A549 (cell line): ENCODE results near the gene APH1B.

Source experiments
- BCL3 ChIP-seq: fragments of >200 bp; sonication (Bioruptor Twin); formaldehyde crosslinking; IDR thresholded peaks from 3 replicates; pipeline ENCODE4 v1.6.1; 2016
- CEBPB ChIP-seq, 2 experiments: fragments of >200 bp in 1 of 2; sonication (Bioruptor Twin) in 1 of 2; formaldehyde crosslinking in 1 of 2; IDR thresholded peaks; 2 replicates each; pipeline ENCODE4 v1.6.1; 2012 to 2016
- CHD2 ChIP-seq: fragments of 150-350 bp; IDR thresholded peaks from 2 replicates; pipeline ENCODE4 v1.6.1; 2014; ENCODE audit warnings: low read length; ENCODE audit not compliant: partially characterized antibody
- EP300 ChIP-seq, 2 experiments: fragments of >200 bp; sonication (Bioruptor Twin); formaldehyde crosslinking; IDR thresholded peaks; 2 replicates in 1 of 2; 3 replicates in 1 of 2; pipeline ENCODE4 v1.6.1; 2016 to 2017
- HDAC2 ChIP-seq: fragments of 200-600 bp; sonication (generic); IDR thresholded peaks from 2 replicates; pipeline ENCODE4 v1.6.1; 2016
- KDM1A ChIP-seq: fragments of 200-600 bp; sonication (generic); IDR thresholded peaks from 2 replicates; pipeline ENCODE4 v1.6.1; 2016; ENCODE audit warnings: low read depth, mild to moderate bottlenecking
- NPAS2 ChIP-seq: fragments of 250-450 bp; sonication (Bioruptor Pico); IDR thresholded peaks from 2 replicates; pipeline ENCODE4 v1.8.0; 2022; ENCODE audit warnings: mild to moderate bottlenecking, moderate library complexity, borderline replicate concordance
- POLR2A ChIP-seq: IDR thresholded peaks from 2 replicates; pipeline ENCODE4 v1.6.1; 2012; ENCODE audit warnings: mild to moderate bottlenecking, low read length
- RAD21 ChIP-seq, 2 experiments: fragments of >200 bp in 1 of 2; sonication (Bioruptor Twin) in 1 of 2; formaldehyde crosslinking in 1 of 2; IDR thresholded peaks in 1 of 2; conservative IDR thresholded peaks in 1 of 2; 2 replicates in 1 of 2; 3 replicates in 1 of 2; pipeline ENCODE4 v1.6.1; 2012 to 2018; ENCODE audit warnings: inconsistent platforms in 1 of 2
- SREBF2 ChIP-seq: fragments of 450-650 bp; IDR thresholded peaks from 2 replicates; pipeline ENCODE4 v1.6.1; 2014; ENCODE audit warnings: mild to moderate bottlenecking, moderate library complexity
- TF ChIP-seq, protein P1 (sequence below): IDR thresholded peaks from 2 replicates; pipeline ENCODE4 v1.6.1; 2012
- TF ChIP-seq, protein P2 (sequence below): fragments of >200 bp; sonication (Bioruptor Twin); formaldehyde crosslinking; IDR thresholded peaks from 3 replicates; pipeline ENCODE4 v1.5.1; 2016

GRCh38 chr15:63341898-63342297 is 64.5 kb downstream of the APH1B start:
- TF ChIP-seq, protein P1, sequence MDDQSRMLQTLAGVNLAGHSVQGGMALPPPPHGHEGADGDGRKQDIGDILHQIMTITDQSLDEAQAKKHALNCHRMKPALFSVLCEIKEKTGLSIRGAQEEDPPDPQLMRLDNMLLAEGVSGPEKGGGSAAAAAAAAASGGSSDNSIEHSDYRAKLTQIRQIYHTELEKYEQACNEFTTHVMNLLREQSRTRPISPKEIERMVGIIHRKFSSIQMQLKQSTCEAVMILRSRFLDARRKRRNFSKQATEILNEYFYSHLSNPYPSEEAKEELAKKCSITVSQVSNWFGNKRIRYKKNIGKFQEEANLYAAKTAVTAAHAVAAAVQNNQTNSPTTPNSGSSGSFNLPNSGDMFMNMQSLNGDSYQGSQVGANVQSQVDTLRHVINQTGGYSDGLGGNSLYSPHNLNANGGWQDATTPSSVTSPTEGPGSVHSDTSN = no peak
- TF ChIP-seq, protein P2, sequence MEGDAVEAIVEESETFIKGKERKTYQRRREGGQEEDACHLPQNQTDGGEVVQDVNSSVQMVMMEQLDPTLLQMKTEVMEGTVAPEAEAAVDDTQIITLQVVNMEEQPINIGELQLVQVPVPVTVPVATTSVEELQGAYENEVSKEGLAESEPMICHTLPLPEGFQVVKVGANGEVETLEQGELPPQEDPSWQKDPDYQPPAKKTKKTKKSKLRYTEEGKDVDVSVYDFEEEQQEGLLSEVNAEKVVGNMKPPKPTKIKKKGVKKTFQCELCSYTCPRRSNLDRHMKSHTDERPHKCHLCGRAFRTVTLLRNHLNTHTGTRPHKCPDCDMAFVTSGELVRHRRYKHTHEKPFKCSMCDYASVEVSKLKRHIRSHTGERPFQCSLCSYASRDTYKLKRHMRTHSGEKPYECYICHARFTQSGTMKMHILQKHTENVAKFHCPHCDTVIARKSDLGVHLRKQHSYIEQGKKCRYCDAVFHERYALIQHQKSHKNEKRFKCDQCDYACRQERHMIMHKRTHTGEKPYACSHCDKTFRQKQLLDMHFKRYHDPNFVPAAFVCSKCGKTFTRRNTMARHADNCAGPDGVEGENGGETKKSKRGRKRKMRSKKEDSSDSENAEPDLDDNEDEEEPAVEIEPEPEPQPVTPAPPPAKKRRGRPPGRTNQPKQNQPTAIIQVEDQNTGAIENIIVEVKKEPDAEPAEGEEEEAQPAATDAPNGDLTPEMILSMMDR = no peak
- TF ChIP-seq RAD21 (conservative IDR thresholded peaks at IDR 0.05 in 1 of 2, IDR thresholded peaks at IDR 0.05 in 1 of 2) (no peak), SREBF2 (no peak), POLR2A (no peak), EP300 (IDR thresholded peaks at IDR 0.05) (no peak), HDAC2 (no peak), BCL3 (no peak), CHD2 (no peak), KDM1A (no peak), NPAS2 (CRISPR knock-in tag) (no peak), CEBPB (IDR thresholded peaks at IDR 0.05) (no peak)
